Spleen (tissue), 11 donors: ENCODE results near the gene GADD45B. TPM values are rescaled to one million over a fixed set of nuclear protein-coding genes. Genes with fewer than 3 reads are reported as not detected.

ENCODE experiments used
- DNase-seq: peaks from one replicate; pipeline ENCODE4 v3.0.0-alpha.2; 2020
- H3K27ac ChIP-seq, 8 donors: fragments of 200-600 bp; sonication (generic) in 7 of 8; 1 replicate in 4 of 8; 2 replicates in 4 of 8; pipeline versions ENCODE4 v1.5.0 to v1.8.0; 2016 to 2021; ENCODE audit warnings: inconsistent platforms in 4 of 8, mild to moderate bottlenecking in 4 of 8, moderate library complexity in 1 of 8
- H3K27me3 ChIP-seq, 7 donors: fragments of 200-600 bp; sonication (generic) in 6 of 7; replicated peaks in 1 of 7; 1 replicate in 4 of 7; 2 replicates in 3 of 7; pipeline versions ENCODE4 v1.5.0 to v1.8.0; 2016 to 2021; ENCODE audit warnings: inconsistent platforms in 3 of 7, mild to moderate bottlenecking in 1 of 7
- H3K36me3 ChIP-seq, 6 donors: fragments of 200-600 bp; sonication (generic) in 5 of 6; 1 replicate in 4 of 6; 2 replicates in 2 of 6; pipeline versions ENCODE4 v1.5.0 to v1.8.0; 2016 to 2021; ENCODE audit warnings: inconsistent platforms in 2 of 6
- H3K4me1 ChIP-seq, 6 donors: fragments of 200-600 bp; sonication (generic) in 5 of 6; 1 replicate in 3 of 6; 2 replicates in 3 of 6; pipeline versions ENCODE4 v1.5.0 to v1.8.0; 2016 to 2021; ENCODE audit warnings: inconsistent platforms in 3 of 6
- H3K4me3 ChIP-seq, 8 donors: fragments of 200-600 bp; sonication (generic) in 7 of 8; 1 replicate in 4 of 8; 2 replicates in 4 of 8; pipeline versions ENCODE4 v1.5.0 to v1.8.0; 2016 to 2021; ENCODE audit warnings: inconsistent platforms in 4 of 8, mild to moderate bottlenecking in 4 of 8, moderate library complexity in 2 of 8
- H3K9me3 ChIP-seq, 8 donors: fragments of 200-600 bp; sonication (generic) in 7 of 8; 1 replicate in 4 of 8; 2 replicates in 4 of 8; pipeline versions ENCODE4 v1.5.0 to v1.8.0; 2016 to 2021; ENCODE audit warnings: inconsistent platforms in 4 of 8
- CTCF ChIP-seq, 11 experiments: fragments of 200-600 bp in 7 of 11; fragments of 450-650 bp in 4 of 11; sonication (generic) in 4 of 11; IDR thresholded peaks in 8 of 11; conservative IDR thresholded peaks in 3 of 11; 1 replicate in 7 of 11; 2 replicates in 4 of 11; pipeline versions ENCODE4 v1.4.0 to v1.8.0; 2016 to 2021; ENCODE audit warnings: antibody characterized with exemption in 11 of 11, inconsistent platforms in 4 of 11, mild to moderate bottlenecking in 1 of 11
- POLR2A ChIP-seq, 3 donors: fragments of 450-650 bp; IDR thresholded peaks; one replicate each; pipeline ENCODE4 v1.5.1; 2017; ENCODE audit warnings: antibody characterized with exemption in 3 of 3, mild to moderate bottlenecking in 1 of 3
- POLR2AphosphoS5 ChIP-seq, 3 donors: sonication (generic); formaldehyde crosslinking; IDR thresholded peaks; one replicate each; pipeline ENCODE4 v1.5.1; 2017; ENCODE audit warnings: antibody characterized with exemption in 3 of 3
- WGBS, 5 donors: extraction: QIAGEN DNeasy Blood & Tissue Kit in 3 of 5; methylation state at CpG; one replicate each; pipeline versions ENCODE4 v1.1.5 to v1.1.7; 2013 to 2018; 5-methylcytosine and 5-hydroxymethylcytosine counted together
- intact Hi-C: fragments of 100-400 bp; cut with DNase I; formaldehyde crosslinking; loops from one replicate; pipeline ENCODE4 v1.15.0; 2023; ENCODE audit warnings: low total_unique reads
- polyA plus RNA-seq, 3 donors: library from polyadenylated mRNA; stranded (reverse); fragments of 200-250 nt; gene quantifications; one replicate each; pipeline ENCODE4 v1.2.1, GENCODE V29; 2013
- total RNA-seq, 7 donors: library from RNA; depleted of rRNA in 3 of 7; stranded (reverse); fragments of >200 nt in 3 of 7; fragmentation: NEBNext Ultra II Directional in 4 of 7; extraction: Animal tissue kit (Norgen Biotek cat#: 25700) in 4 of 7; gene quantifications; one replicate each; pipeline versions ENCODE4 v1.1.0 to v1.2.1, GENCODE V29; 2016 to 2021
- donor health status: healthy with polysubstance abuse.
- donor health status: DM: no; HTN: no; CAD: no; lungs with moderate emphysema.
- donor health status: DM: no; HTN: no; CAD: no.
- donor health status: Bipolar disorder and iron deficiency.
- donor health status: healthy.
- donor health status: DM: no; HTN: no; CAD: no.
- donor health status: DM: yes; HTN: yes; CAD: no.

The GADD45B gene
- total and polyA plus RNA-seq, 10 donors = 40.6 to 114 (median 75.8) TPM

GRCh38 chr19:2478278-2478755, 2.4 kb downstream of the GADD45B start:
- TF ChIP-seq POLR2AphosphoS5 (IDR thresholded peaks at IDR 0.05) (peak in 1 of 3 donors; percentile 80), POLR2A (IDR thresholded peaks at IDR 0.05) (peak in 2 of 3 donors; percentile 10 to 14), CTCF (IDR thresholded peaks at IDR 0.05 in 8 of 11, conservative IDR thresholded peaks at IDR 0.05 in 3 of 11) (peak in 9 of 11 experiments; percentile 16 to 57 (median 45))
- Histone ChIP-seq H3K27ac (peak overlapping the region; percentile 61 to 95 (median 92)), H3K4me1 (peaks cover 13 to 57% (median 48%) of the 10 kb centered on the region in 6 donors), H3K36me3 (peaks cover 0 to 17% (median 9%) of the 10 kb centered on the region in 6 donors), H3K4me3 (peak overlapping the region; percentile 68 to 99 (median 98)), H3K9me3 (peaks cover 0 to 20% (median 16%) of the 10 kb centered on the region in 8 donors), H3K27me3 (no peaks in the 10 kb centered on the region)
- 0 to 3% (median 1%) methylated on average over 19 to 20 of the region's 20 CpGs for WGBS, 5 donors
- intact Hi-C loops = no loop called here
- DNase-seq = peak; percentile 86

- Histone ChIP-seq H3K9me3 (peaks cover 0 to 27% (median 22%) of the 10 kb centered on the region in 8 donors), H3K36me3 (peaks cover 0 to 17% (median 9%) of the 10 kb centered on the region in 6 donors), H3K4me3 (peak overlapping the region; percentile 68 to 99 (median 98)), H3K27me3 (no peaks in the 10 kb centered on the region), H3K4me1 (peaks cover 13 to 52% (median 47%) of the 10 kb centered on the region in 6 donors), H3K27ac (peak overlapping the region; percentile 61 to 95 (median 92))
- 2 to 3% (median 3%) methylated on average over 23 to 39 of the region's 39 CpGs for WGBS, 5 donors
- peak; percentile 95 for DNase-seq
- intact Hi-C loops = no loop called here
- TF ChIP-seq POLR2AphosphoS5 (IDR thresholded peaks at IDR 0.05) (peak; percentile 69 to 87 (median 79)), POLR2A (IDR thresholded peaks at IDR 0.05) (no peak)
These were observed 3.0 kb downstream of the GADD45B start for GRCh38 chr19:2478756-2479555.

GRCh38 chr19:2479556-2480194, 3.7 kb downstream of the GADD45B start:
- WGBS, 5 donors = 60 to 72% (median 69%) methylated on average over 12 to 20 of the region's 20 CpGs
- H3K9me3 ChIP-seq = peaks cover 0 to 31% (median 25%) of the 10 kb centered on the region in 8 donors
- DNase-seq = no peak
- no peaks in the 10 kb centered on the region for H3K27me3 ChIP-seq
- peaks cover 8 to 45% (median 40%) of the 10 kb centered on the region in 6 donors for H3K4me1 ChIP-seq
- intact Hi-C loops = no loop called here
- H3K36me3 ChIP-seq = peaks cover 0 to 17% (median 9%) of the 10 kb centered on the region in 6 donors
- TF ChIP-seq POLR2AphosphoS5 (IDR thresholded peaks at IDR 0.05) = no peak
- peak in 3 of 11 experiments; percentile 9 to 23 (median 18) for TF ChIP-seq CTCF (IDR thresholded peaks at IDR 0.05 in 8 of 11, conservative IDR thresholded peaks at IDR 0.05 in 3 of 11)
- H3K4me3 ChIP-seq = peak overlapping the region in 5 of 8 donors; percentile 90 to 99 (median 99)
- H3K27ac ChIP-seq = peak overlapping the region in 5 of 8 donors; percentile 86 to 95 (median 93)

GRCh38 chr19:2481466-2481865, 5.5 kb downstream of the GADD45B start:
- no peak for DNase-seq
- peaks cover 0 to 17% (median 9%) of the 10 kb centered on the region in 6 donors for H3K36me3 ChIP-seq
- no peaks in the 10 kb centered on the region for H3K27me3 ChIP-seq
- H3K27ac ChIP-seq = no peak overlapping the region
- H3K4me3 ChIP-seq = no peak overlapping the region
- peaks cover 0 to 38% (median 29%) of the 10 kb centered on the region in 6 donors for H3K4me1 ChIP-seq
- intact Hi-C loops = no loop called here
- peaks cover 0 to 31% (median 25%) of the 10 kb centered on the region in 8 donors for H3K9me3 ChIP-seq
- TF ChIP-seq POLR2A (IDR thresholded peaks at IDR 0.05) (no peak), CTCF (IDR thresholded peaks at IDR 0.05 in 8 of 11, conservative IDR thresholded peaks at IDR 0.05 in 3 of 11) (no peak), POLR2AphosphoS5 (IDR thresholded peaks at IDR 0.05) (peak in 1 of 3 donors; percentile 26)
- 92 to 97% (median 96%) methylated on average over 12 to 16 of the region's 16 CpGs for WGBS, 5 donors
